GM23338 (cell line): ENCODE data around the gene TP53I13. TPM values are rescaled to one million over a fixed set of nuclear protein-coding genes. Genes with fewer than 3 reads are reported as not detected.
A peak's percentile ranks its signal among the peaks of the same experiment; 100 is the strongest.

ENCODE experiments used
- ATAC-seq: fragments of 200-7000 bp; cut with Tn5 transposase; 3 replicates; pipeline ENCODE4 v1.9.1; 2020
- DNase-seq: peaks from one replicate; pipeline ENCODE4 v3.0.0-alpha.2; 2015; ENCODE audit warnings: low spot score
- H2AFZ ChIP-seq: fragments of 200-600 bp; sonication (generic); 2 replicates; pipeline ENCODE4 v1.8.0; 2016; ENCODE audit warnings: antibody characterized with exemption, mild to moderate bottlenecking, moderate library complexity
- H3F3A ChIP-seq: fragments of 200-600 bp; sonication (generic); replicated peaks from 2 replicates; pipeline ENCODE4 v1.8.0; 2017; ENCODE audit warnings: antibody characterized with exemption, mixed run types, low read depth
- H3K27ac ChIP-seq: fragments of 200-600 bp; sonication (generic); 2 replicates; pipeline ENCODE4 v1.6.1; 2016; ENCODE audit warnings: low read depth
- H3K27me3 ChIP-seq: fragments of 200-600 bp; sonication (generic); 2 replicates; pipeline ENCODE4 v1.8.0; 2016; ENCODE audit warnings: mild to moderate bottlenecking, mixed run types, moderate library complexity; ENCODE audit not compliant: insufficient read depth
- H3K36me3 ChIP-seq: fragments of 200-600 bp; sonication (generic); 2 replicates; pipeline ENCODE4 v1.8.0; 2016; ENCODE audit warnings: mild to moderate bottlenecking; ENCODE audit not compliant: insufficient read depth
- H3K4me1 ChIP-seq: fragments of 200-600 bp; sonication (generic); 2 replicates; pipeline ENCODE4 v1.8.0; 2016; ENCODE audit warnings: mild to moderate bottlenecking, moderate library complexity; ENCODE audit not compliant: insufficient read depth
- H3K4me2 ChIP-seq: fragments of 200-600 bp; sonication (generic); 2 replicates; pipeline ENCODE4 v1.7.1; 2017; ENCODE audit warnings: mixed run types
- H3K4me3 ChIP-seq: fragments of 200-600 bp; sonication (generic); 2 replicates; pipeline ENCODE4 v1.6.1; 2016; ENCODE audit warnings: mixed run types
- H3K79me2 ChIP-seq: fragments of 200-600 bp; sonication (generic); replicated peaks from 2 replicates; pipeline ENCODE4 v1.8.0; 2017; ENCODE audit warnings: mild to moderate bottlenecking; ENCODE audit not compliant: insufficient read depth
- H3K9me2 ChIP-seq: fragments of 200-600 bp; sonication (generic); 2 replicates; pipeline ENCODE4 v1.8.0; 2017; ENCODE audit not compliant: insufficient read depth
- H4K20me1 ChIP-seq: fragments of 200-600 bp; sonication (generic); replicated peaks from 2 replicates; pipeline ENCODE4 v1.8.0; 2017; ENCODE audit warnings: mild to moderate bottlenecking; ENCODE audit not compliant: insufficient read depth
- H3K27ac Mint-ChIP-seq: 2 replicates; pipeline ENCODE4 v1.8.0; 2020; ENCODE audit warnings: inconsistent platforms, mild to moderate bottlenecking, moderate library complexity, mixed read lengths
- H3K27me3 Mint-ChIP-seq: 3 replicates; pipeline ENCODE4 v1.8.0; 2022; ENCODE audit warnings: low read depth, mild to moderate bottlenecking, moderate library complexity, mixed read lengths, inconsistent platforms; ENCODE audit not compliant: insufficient read depth, poor library complexity
- H3K36me3 Mint-ChIP-seq: 3 replicates; pipeline ENCODE4 v1.8.0; 2021; ENCODE audit warnings: low read depth, mild to moderate bottlenecking, inconsistent platforms, moderate library complexity, mixed read lengths
- H3K4me1 Mint-ChIP-seq: 3 replicates; pipeline ENCODE4 v1.8.0; 2020; ENCODE audit warnings: mild to moderate bottlenecking, inconsistent platforms, mixed read lengths
- H3K4me3 Mint-ChIP-seq: 3 replicates; pipeline ENCODE4 v1.8.0; 2021; ENCODE audit warnings: moderate library complexity, mild to moderate bottlenecking, inconsistent platforms, mixed read lengths
- H3K9me3 Mint-ChIP-seq: 3 replicates; pipeline ENCODE4 v1.8.0; 2020; ENCODE audit warnings: moderate library complexity, mild to moderate bottlenecking, inconsistent platforms, mixed read lengths
- CREB1 ChIP-seq: fragments of 250-450 bp; sonication (Bioruptor Pico); IDR thresholded peaks from 2 replicates; pipeline ENCODE4 v1.5.0; 2020; ENCODE audit warnings: low read depth, mild to moderate bottlenecking, moderate library complexity
- EZH2 ChIP-seq: fragments of 200-600 bp; sonication (generic); IDR thresholded peaks from one replicate; pipeline ENCODE4 v1.8.0; 2017; ENCODE audit warnings: antibody characterized with exemption, mild to moderate bottlenecking, low read depth; ENCODE audit not compliant: unreplicated experiment
- JUNB ChIP-seq: IDR thresholded peaks from one replicate; pipeline ENCODE4 v1.6.1; 2016; ENCODE audit warnings: antibody characterized with exemption; ENCODE audit not compliant: unreplicated experiment
- NANOG ChIP-seq: IDR thresholded peaks from 2 replicates; pipeline ENCODE4 v1.6.1; 2016; ENCODE audit warnings: antibody characterized with exemption, borderline replicate concordance
- POLR2AphosphoS5 ChIP-seq: IDR thresholded peaks from 2 replicates; pipeline ENCODE4 v1.6.1; 2016; ENCODE audit warnings: antibody characterized with exemption, low read depth
- ZNF114 ChIP-seq: fragments of 250-450 bp; sonication (Bioruptor Pico); IDR thresholded peaks from 2 replicates; pipeline ENCODE4 v1.5.0; 2020; ENCODE audit warnings: mild to moderate bottlenecking, moderate library complexity
- ZNF331 ChIP-seq: fragments of 250-450 bp; sonication (Bioruptor Pico); IDR thresholded peaks from 2 replicates; pipeline ENCODE4 v1.5.0; 2020; ENCODE audit warnings: low read depth, mild to moderate bottlenecking, moderate library complexity
- polyA plus RNA-seq: library from polyadenylated mRNA; unstranded; fragments of >200 nt; fragmentation: Nextera tagmentation; extraction: Ambion mirVana; gene quantifications from 2 replicates; pipeline ENCODE4 v1.2.1, GENCODE V29; 2016
- total RNA-seq: library from RNA; depleted of rRNA; stranded (reverse); fragments of >200 nt; shearing (Covaris generic); gene quantifications from 2 replicates; pipeline ENCODE4 v1.2.3, GENCODE V29; 2014
- TF ChIP-seq, protein P1 (sequence below), 2 experiments: fragments of 200-600 bp in 1 of 2; sonication (generic) in 1 of 2; conservative IDR thresholded peaks; 2 replicates each; pipeline versions ENCODE4 v1.5.1 to v1.6.1; 2016 to 2017; ENCODE audit warnings: antibody characterized with exemption in 2 of 2, low read depth in 2 of 2, mild to moderate bottlenecking in 2 of 2, moderate library complexity in 1 of 2
- TF ChIP-seq, protein P2 (sequence below): IDR thresholded peaks from 2 replicates; pipeline ENCODE4 v1.6.1; 2016; ENCODE audit warnings: antibody characterized with exemption
- TF ChIP-seq, protein P3 (sequence below): IDR thresholded peaks from one replicate; pipeline ENCODE4 v1.6.1; 2018; ENCODE audit warnings: antibody characterized with exemption; ENCODE audit not compliant: unreplicated experiment

Gene TP53I13
- total and polyA plus RNA-seq, 2 experiments from 2014 or later = 21.0 to 38.9 TPM

DNA sequence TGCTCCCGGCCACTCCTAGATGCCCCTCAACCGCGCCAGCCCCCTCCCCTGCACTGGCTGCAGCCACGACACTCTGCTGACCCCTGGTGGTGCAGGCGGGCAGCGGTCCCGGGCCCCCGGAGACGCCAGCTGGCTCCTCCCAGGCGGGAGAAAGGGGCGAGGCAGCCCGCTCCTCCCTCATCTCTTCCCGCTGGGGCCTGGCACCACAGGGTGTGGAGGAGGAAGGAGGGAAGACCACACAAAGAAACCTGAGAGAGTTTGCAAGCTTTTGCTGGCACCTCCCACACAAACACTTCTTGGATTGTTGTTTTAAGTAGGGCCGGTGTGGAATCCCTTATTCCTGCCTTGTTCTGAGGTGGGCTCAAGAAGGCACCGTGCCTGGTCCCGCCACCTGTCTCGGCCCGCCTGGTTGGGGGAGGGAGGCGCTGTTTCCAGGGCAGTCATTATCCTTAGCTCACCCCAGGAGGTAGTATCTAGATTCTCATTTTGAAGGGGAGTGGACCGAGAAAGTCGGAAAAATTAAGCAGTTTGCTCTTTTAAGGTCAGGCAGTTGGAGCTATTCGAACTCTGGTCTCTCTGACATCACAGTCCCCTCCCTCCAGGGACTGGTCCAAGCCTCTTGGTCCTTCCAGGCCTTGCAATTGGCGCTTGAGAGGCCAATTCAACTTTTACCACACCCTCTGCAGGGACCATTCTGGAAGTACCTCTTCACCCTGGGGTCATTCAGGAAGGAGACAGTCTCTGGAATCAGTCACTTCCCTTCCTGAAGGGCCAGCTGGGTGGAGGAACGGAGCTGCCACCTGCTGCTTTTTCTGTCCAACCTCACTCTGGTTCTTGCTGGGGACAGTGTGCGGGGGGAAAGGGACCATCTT, 23.5 kb downstream of the TP53I13 start:
- peaks cover 23% of the 10 kb centered on the region for H3F3A ChIP-seq
- H4K20me1 ChIP-seq = peaks cover 12% of the 10 kb centered on the region
- peaks cover 40% of the 10 kb centered on the region for H3K4me1 ChIP-seq
- TF ChIP-seq NANOG = no peak
- TF ChIP-seq, protein P1, sequence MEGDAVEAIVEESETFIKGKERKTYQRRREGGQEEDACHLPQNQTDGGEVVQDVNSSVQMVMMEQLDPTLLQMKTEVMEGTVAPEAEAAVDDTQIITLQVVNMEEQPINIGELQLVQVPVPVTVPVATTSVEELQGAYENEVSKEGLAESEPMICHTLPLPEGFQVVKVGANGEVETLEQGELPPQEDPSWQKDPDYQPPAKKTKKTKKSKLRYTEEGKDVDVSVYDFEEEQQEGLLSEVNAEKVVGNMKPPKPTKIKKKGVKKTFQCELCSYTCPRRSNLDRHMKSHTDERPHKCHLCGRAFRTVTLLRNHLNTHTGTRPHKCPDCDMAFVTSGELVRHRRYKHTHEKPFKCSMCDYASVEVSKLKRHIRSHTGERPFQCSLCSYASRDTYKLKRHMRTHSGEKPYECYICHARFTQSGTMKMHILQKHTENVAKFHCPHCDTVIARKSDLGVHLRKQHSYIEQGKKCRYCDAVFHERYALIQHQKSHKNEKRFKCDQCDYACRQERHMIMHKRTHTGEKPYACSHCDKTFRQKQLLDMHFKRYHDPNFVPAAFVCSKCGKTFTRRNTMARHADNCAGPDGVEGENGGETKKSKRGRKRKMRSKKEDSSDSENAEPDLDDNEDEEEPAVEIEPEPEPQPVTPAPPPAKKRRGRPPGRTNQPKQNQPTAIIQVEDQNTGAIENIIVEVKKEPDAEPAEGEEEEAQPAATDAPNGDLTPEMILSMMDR (conservative IDR thresholded peaks at IDR 0.05; ENCODE audit: low read depth in 2 of 2) = peak; percentile 89 to 98
- no peak for TF ChIP-seq ZNF331
- no peak for TF ChIP-seq EZH2
- 0 out of 2 replicates have a peak, but pooled peaks have one; percentile 30 for TF ChIP-seq CREB1 (CRISPR knock-in tag)
- TF ChIP-seq POLR2AphosphoS5 = peak; percentile 47
- no peak for TF ChIP-seq JUNB
- TF ChIP-seq, protein P2, sequence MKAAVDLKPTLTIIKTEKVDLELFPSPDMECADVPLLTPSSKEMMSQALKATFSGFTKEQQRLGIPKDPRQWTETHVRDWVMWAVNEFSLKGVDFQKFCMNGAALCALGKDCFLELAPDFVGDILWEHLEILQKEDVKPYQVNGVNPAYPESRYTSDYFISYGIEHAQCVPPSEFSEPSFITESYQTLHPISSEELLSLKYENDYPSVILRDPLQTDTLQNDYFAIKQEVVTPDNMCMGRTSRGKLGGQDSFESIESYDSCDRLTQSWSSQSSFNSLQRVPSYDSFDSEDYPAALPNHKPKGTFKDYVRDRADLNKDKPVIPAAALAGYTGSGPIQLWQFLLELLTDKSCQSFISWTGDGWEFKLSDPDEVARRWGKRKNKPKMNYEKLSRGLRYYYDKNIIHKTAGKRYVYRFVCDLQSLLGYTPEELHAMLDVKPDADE = no peak
- TF ChIP-seq, protein P3, sequence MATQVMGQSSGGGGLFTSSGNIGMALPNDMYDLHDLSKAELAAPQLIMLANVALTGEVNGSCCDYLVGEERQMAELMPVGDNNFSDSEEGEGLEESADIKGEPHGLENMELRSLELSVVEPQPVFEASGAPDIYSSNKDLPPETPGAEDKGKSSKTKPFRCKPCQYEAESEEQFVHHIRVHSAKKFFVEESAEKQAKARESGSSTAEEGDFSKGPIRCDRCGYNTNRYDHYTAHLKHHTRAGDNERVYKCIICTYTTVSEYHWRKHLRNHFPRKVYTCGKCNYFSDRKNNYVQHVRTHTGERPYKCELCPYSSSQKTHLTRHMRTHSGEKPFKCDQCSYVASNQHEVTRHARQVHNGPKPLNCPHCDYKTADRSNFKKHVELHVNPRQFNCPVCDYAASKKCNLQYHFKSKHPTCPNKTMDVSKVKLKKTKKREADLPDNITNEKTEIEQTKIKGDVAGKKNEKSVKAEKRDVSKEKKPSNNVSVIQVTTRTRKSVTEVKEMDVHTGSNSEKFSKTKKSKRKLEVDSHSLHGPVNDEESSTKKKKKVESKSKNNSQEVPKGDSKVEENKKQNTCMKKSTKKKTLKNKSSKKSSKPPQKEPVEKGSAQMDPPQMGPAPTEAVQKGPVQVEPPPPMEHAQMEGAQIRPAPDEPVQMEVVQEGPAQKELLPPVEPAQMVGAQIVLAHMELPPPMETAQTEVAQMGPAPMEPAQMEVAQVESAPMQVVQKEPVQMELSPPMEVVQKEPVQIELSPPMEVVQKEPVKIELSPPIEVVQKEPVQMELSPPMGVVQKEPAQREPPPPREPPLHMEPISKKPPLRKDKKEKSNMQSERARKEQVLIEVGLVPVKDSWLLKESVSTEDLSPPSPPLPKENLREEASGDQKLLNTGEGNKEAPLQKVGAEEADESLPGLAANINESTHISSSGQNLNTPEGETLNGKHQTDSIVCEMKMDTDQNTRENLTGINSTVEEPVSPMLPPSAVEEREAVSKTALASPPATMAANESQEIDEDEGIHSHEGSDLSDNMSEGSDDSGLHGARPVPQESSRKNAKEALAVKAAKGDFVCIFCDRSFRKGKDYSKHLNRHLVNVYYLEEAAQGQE = no peak
- no peak for TF ChIP-seq ZNF114 (CRISPR knock-in tag)
- no peaks in the 10 kb centered on the region for H3K9me2 ChIP-seq
- peaks cover 33% of the 10 kb centered on the region for H3K27me3 Mint-ChIP-seq
- H3K27ac ChIP-seq = no peak overlapping the region
- no peaks in the 10 kb centered on the region; the same call in 2 of the 3 replicates for H3K36me3 Mint-ChIP-seq
- H3K4me1 Mint-ChIP-seq = peaks cover 47% of the 10 kb centered on the region
- peak overlapping the region; percentile 80 for H3K27ac Mint-ChIP-seq
- peak overlapping the region; percentile 81 for H3K4me3 ChIP-seq
- H3K4me3 Mint-ChIP-seq = peak overlapping the region; percentile 89
- peak overlapping the region; percentile 99 for H2AFZ ChIP-seq
- peak; percentile 96 for DNase-seq
- peaks cover 12% of the 10 kb centered on the region for H3K27me3 ChIP-seq
- ATAC-seq = peak; percentile 52
- H3K9me3 Mint-ChIP-seq = no peaks in the 10 kb centered on the region
- no peaks in the 10 kb centered on the region for H3K36me3 ChIP-seq
- H3K4me2 ChIP-seq = peak overlapping the region; percentile 79
- peaks cover 23% of the 10 kb centered on the region for H3K79me2 ChIP-seq
